HAP-1 (cell line): ENCODE data around the gene NFKBIL1.

Experiments
- DNase-seq, 2 experiments: peaks; one replicate each; pipeline ENCODE4 v3.0.0-alpha.2; 2016 to 2020; ENCODE audit warnings: low spot score in 2 of 2
- H3K27me3 ChIP-seq: fragments of 250-450 bp; sonication (Bioruptor Pico); 2 replicates; pipeline ENCODE4 v1.5.1; 2020; ENCODE audit warnings: low read depth, mild to moderate bottlenecking, moderate library complexity
- H3K36me3 ChIP-seq: fragments of 250-450 bp; sonication (Bioruptor Pico); replicated peaks from 2 replicates; pipeline ENCODE4 v1.5.1; 2020; ENCODE audit warnings: mild to moderate bottlenecking
- H3K4me1 ChIP-seq: fragments of 250-450 bp; sonication (Bioruptor Pico); 2 replicates; pipeline ENCODE4 v1.5.1; 2020; ENCODE audit warnings: mild to moderate bottlenecking
- H3K4me3 ChIP-seq: fragments of 250-450 bp; sonication (Bioruptor Pico); 2 replicates; pipeline ENCODE4 v1.5.1; 2020; ENCODE audit warnings: mild to moderate bottlenecking, moderate library complexity
- H3K9me3 ChIP-seq: fragments of 250-450 bp; sonication (Bioruptor Pico); 2 replicates; pipeline ENCODE4 v1.5.1; 2020; ENCODE audit warnings: mild to moderate bottlenecking, moderate library complexity
- in situ Hi-C: fragments of 300-500 bp; cut with MboI; formaldehyde crosslinking; loops from 3 replicates; pipeline ENCODE4 v1.14.3; 2020; ENCODE audit warnings: low sequenced_read_pairs, inconsistent platforms, mixed read lengths

The NFKBIL1 gene

GRCh38 chr6:31576897-31577578 lies 29.6 kb downstream of the NFKBIL1 start:
- in situ Hi-C loops = no loop called here
- no peaks in the 10 kb centered on the region for H3K9me3 ChIP-seq
- no peak for DNase-seq
- no peaks in the 10 kb centered on the region for H3K36me3 ChIP-seq
- no peak overlapping the region for H3K4me3 ChIP-seq
- 0 out of 2 replicates have a peak, but pooled peaks cover 3% of the 10 kb centered on the region for H3K27me3 ChIP-seq
- peaks cover 9% of the 10 kb centered on the region for H3K4me1 ChIP-seq

- Histone ChIP-seq H3K36me3 (no peaks in the 10 kb centered on the region), H3K4me3 (no peak overlapping the region)
- in situ Hi-C loops = no loop called here
Observed at GRCh38 chr6:31577579-31577966, 30.2 kb downstream of the NFKBIL1 start.

GRCh38 chr6:31578184-31579118 lies 31.0 kb downstream of the NFKBIL1 start:
- in situ Hi-C loops = no loop called here
- no peak for DNase-seq
- peaks cover 9% of the 10 kb centered on the region for H3K4me1 ChIP-seq
- H3K36me3 ChIP-seq = no peaks in the 10 kb centered on the region
- no peaks in the 10 kb centered on the region for H3K9me3 ChIP-seq
- 0 out of 2 replicates have a peak, but pooled peaks cover 3% of the 10 kb centered on the region for H3K27me3 ChIP-seq
- H3K4me3 ChIP-seq = no peak overlapping the region

More at GRCh38 chr6:31577579-31577966, 30.2 kb downstream of the NFKBIL1 start:
- H3K27me3 ChIP-seq = 0 out of 2 replicates have a peak, but pooled peaks cover 3% of the 10 kb centered on the region
- H3K9me3 ChIP-seq = no peaks in the 10 kb centered on the region
- no peak for DNase-seq
- peaks cover 9% of the 10 kb centered on the region for H3K4me1 ChIP-seq

- 0 out of 2 replicates have a peak, but pooled peaks cover 3% of the 10 kb centered on the region for H3K27me3 ChIP-seq
- in situ Hi-C loops = no loop called here
- H3K4me3 ChIP-seq = no peak overlapping the region
Observed at GRCh38 chr6:31579119-31579505, 31.7 kb downstream of the NFKBIL1 start.

GRCh38 chr6:31579546-31580437 lies 32.4 kb downstream of the NFKBIL1 start:
- H3K9me3 ChIP-seq = no peaks in the 10 kb centered on the region
- H3K4me3 ChIP-seq = no peak overlapping the region; the same call in 1 of the 2 replicates
- H3K36me3 ChIP-seq = no peaks in the 10 kb centered on the region
- peaks cover 9% of the 10 kb centered on the region for H3K4me1 ChIP-seq
- in situ Hi-C loops = no loop called here
- DNase-seq = no peak
- 0 out of 2 replicates have a peak, but pooled peaks cover 3% of the 10 kb centered on the region for H3K27me3 ChIP-seq

More at GRCh38 chr6:31579119-31579505, 31.7 kb downstream of the NFKBIL1 start:
- no peak for DNase-seq
- H3K36me3 ChIP-seq = no peaks in the 10 kb centered on the region
- peaks cover 9% of the 10 kb centered on the region for H3K4me1 ChIP-seq
- no peaks in the 10 kb centered on the region for H3K9me3 ChIP-seq

GRCh38 chr6:31580438-31580740 lies 33.0 kb downstream of the NFKBIL1 start:
- H3K27me3 ChIP-seq = no peaks in the 10 kb centered on the region
- in situ Hi-C loops = no loop called here

GRCh38 chr6:31580807-31581433 lies 33.5 kb downstream of the NFKBIL1 start:
- DNase-seq = peak; percentile 84 to 94
- peak overlapping the region; percentile 58 for H3K4me3 ChIP-seq
- in situ Hi-C loops = no loop called here
- no peaks in the 10 kb centered on the region for H3K27me3 ChIP-seq
- no peaks in the 10 kb centered on the region for H3K9me3 ChIP-seq
- 0 out of 2 replicates have a peak, but pooled peaks cover 2% of the 10 kb centered on the region for H3K36me3 ChIP-seq
- peaks cover 9% of the 10 kb centered on the region for H3K4me1 ChIP-seq

More at GRCh38 chr6:31580438-31580740, 33.0 kb downstream of the NFKBIL1 start:
- Histone ChIP-seq H3K36me3 (no peaks in the 10 kb centered on the region), H3K4me1 (peaks cover 9% of the 10 kb centered on the region), H3K4me3 (peak overlapping the region; percentile 58), H3K9me3 (no peaks in the 10 kb centered on the region)
- no peak for DNase-seq

GRCh38 chr6:31581434-31582229 lies 34.2 kb downstream of the NFKBIL1 start:
- H3K4me1 ChIP-seq = peaks cover 9% of the 10 kb centered on the region
- H3K27me3 ChIP-seq = no peaks in the 10 kb centered on the region
- in situ Hi-C loops = no loop called here
- H3K9me3 ChIP-seq = no peaks in the 10 kb centered on the region
- H3K4me3 ChIP-seq = peak overlapping the region; percentile 58
- H3K36me3 ChIP-seq = 0 out of 2 replicates have a peak, but pooled peaks cover 2% of the 10 kb centered on the region
- DNase-seq = peak in 1 of 2 experiments; percentile 38

- Histone ChIP-seq H3K27me3 (no peaks in the 10 kb centered on the region), H3K36me3 (0 out of 2 replicates have a peak, but pooled peaks cover 2% of the 10 kb centered on the region), H3K9me3 (no peaks in the 10 kb centered on the region), H3K4me3 (peak within 1 kb of the TSS; percentile 58), H3K4me1 (peaks cover 9% of the 10 kb centered on the region)
- DNase-seq = no peak
- in situ Hi-C loops = no loop called here
Observed at GRCh38 chr6:31582230-31582643, 34.8 kb downstream of the NFKBIL1 start, which contains the start of gene LTB. Gene LTB, minus strand, starts transcription at chr6:31582424. Its CDS starts 7 bp downstream, at chr6:31582417.

- no peaks in the 10 kb centered on the region for H3K27me3 ChIP-seq
- no peaks in the 10 kb centered on the region for H3K9me3 ChIP-seq
- H3K36me3 ChIP-seq = 0 out of 2 replicates have a peak, but pooled peaks cover 2% of the 10 kb centered on the region
- in situ Hi-C loops = no loop called here
- DNase-seq = peak in 1 of 2 experiments; percentile 36
- peaks cover 9% of the 10 kb centered on the region for H3K4me1 ChIP-seq
- H3K4me3 ChIP-seq = no peak overlapping the region
Observed at GRCh38 chr6:31585491-31585890, 38.1 kb downstream of the NFKBIL1 start.

GRCh38 chr6:31586008-31586407 lies 38.6 kb downstream of the NFKBIL1 start, which contains the start of gene LST1:
Gene LST1, plus strand, starts transcription at chr6:31586277. Its CDS starts 1,023 bp downstream, at chr6:31587300.
- Histone ChIP-seq H3K4me3 (no peak within 1 kb of the TSS), H3K9me3 (no peaks in the 10 kb centered on the region)
- no peak for DNase-seq

More at GRCh38 chr6:31586008-31586407, 38.6 kb downstream of the NFKBIL1 start, which contains the start of gene LST1:
- H3K36me3 ChIP-seq = 0 out of 2 replicates have a peak, but pooled peaks cover 2% of the 10 kb centered on the region
- H3K4me1 ChIP-seq = peaks cover 9% of the 10 kb centered on the region
- H3K27me3 ChIP-seq = no peaks in the 10 kb centered on the region
- in situ Hi-C loops = no loop called here
